ENCODE data around the gene RUFY1.

DNA sequence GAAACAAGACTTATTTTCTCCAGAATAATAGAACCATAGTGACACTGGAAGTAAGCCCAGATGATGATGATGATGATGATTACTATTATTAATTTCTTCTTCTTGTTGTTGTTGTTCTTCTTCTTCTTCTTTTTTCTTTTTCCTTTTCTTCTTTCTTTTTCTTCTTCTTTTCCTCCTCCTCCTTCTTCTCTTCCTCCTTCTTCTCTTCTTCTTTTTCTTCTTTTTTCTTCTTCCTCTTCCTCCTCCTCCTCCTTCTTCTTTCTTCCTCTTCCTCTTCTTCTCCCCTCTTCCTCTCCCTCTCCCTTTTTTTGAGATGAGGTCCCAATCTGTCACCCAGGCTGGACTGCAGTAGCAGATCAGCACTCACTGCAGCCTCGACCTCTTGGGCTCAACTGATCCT is 40.5 kb upstream of the RUFY1 start:
- TF ChIP-seq, protein P1, sequence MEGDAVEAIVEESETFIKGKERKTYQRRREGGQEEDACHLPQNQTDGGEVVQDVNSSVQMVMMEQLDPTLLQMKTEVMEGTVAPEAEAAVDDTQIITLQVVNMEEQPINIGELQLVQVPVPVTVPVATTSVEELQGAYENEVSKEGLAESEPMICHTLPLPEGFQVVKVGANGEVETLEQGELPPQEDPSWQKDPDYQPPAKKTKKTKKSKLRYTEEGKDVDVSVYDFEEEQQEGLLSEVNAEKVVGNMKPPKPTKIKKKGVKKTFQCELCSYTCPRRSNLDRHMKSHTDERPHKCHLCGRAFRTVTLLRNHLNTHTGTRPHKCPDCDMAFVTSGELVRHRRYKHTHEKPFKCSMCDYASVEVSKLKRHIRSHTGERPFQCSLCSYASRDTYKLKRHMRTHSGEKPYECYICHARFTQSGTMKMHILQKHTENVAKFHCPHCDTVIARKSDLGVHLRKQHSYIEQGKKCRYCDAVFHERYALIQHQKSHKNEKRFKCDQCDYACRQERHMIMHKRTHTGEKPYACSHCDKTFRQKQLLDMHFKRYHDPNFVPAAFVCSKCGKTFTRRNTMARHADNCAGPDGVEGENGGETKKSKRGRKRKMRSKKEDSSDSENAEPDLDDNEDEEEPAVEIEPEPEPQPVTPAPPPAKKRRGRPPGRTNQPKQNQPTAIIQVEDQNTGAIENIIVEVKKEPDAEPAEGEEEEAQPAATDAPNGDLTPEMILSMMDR (IDR thresholded peaks at IDR 0.05): no peak
- no peak for TF ChIP-seq NFYB (CRISPR knock-in tag; conservative IDR thresholded peaks at IDR 0.05; ENCODE audit: low read depth)
- TF ChIP-seq, protein P2, sequence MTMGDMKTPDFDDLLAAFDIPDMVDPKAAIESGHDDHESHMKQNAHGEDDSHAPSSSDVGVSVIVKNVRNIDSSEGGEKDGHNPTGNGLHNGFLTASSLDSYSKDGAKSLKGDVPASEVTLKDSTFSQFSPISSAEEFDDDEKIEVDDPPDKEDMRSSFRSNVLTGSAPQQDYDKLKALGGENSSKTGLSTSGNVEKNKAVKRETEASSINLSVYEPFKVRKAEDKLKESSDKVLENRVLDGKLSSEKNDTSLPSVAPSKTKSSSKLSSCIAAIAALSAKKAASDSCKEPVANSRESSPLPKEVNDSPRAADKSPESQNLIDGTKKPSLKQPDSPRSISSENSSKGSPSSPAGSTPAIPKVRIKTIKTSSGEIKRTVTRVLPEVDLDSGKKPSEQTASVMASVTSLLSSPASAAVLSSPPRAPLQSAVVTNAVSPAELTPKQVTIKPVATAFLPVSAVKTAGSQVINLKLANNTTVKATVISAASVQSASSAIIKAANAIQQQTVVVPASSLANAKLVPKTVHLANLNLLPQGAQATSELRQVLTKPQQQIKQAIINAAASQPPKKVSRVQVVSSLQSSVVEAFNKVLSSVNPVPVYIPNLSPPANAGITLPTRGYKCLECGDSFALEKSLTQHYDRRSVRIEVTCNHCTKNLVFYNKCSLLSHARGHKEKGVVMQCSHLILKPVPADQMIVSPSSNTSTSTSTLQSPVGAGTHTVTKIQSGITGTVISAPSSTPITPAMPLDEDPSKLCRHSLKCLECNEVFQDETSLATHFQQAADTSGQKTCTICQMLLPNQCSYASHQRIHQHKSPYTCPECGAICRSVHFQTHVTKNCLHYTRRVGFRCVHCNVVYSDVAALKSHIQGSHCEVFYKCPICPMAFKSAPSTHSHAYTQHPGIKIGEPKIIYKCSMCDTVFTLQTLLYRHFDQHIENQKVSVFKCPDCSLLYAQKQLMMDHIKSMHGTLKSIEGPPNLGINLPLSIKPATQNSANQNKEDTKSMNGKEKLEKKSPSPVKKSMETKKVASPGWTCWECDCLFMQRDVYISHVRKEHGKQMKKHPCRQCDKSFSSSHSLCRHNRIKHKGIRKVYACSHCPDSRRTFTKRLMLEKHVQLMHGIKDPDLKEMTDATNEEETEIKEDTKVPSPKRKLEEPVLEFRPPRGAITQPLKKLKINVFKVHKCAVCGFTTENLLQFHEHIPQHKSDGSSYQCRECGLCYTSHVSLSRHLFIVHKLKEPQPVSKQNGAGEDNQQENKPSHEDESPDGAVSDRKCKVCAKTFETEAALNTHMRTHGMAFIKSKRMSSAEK (CRISPR knock-in tag; IDR thresholded peaks at IDR 0.05; ENCODE audit: borderline replicate concordance): no peak
- TF ChIP-seq ZBTB43 (CRISPR knock-in tag; IDR thresholded peaks at IDR 0.05): no peak
- no peak for TF ChIP-seq ATF2 (CRISPR knock-in tag; IDR thresholded peaks at IDR 0.05; ENCODE audit: borderline replicate concordance, low read depth)
- no peak for TF ChIP-seq AFF4 (CRISPR knock-in tag; IDR thresholded peaks at IDR 0.05; ENCODE audit: borderline replicate concordance)
- TF ChIP-seq ATF1 (CRISPR knock-in tag; IDR thresholded peaks at IDR 0.05): no peak
- no peak for TF ChIP-seq GABPB1 (CRISPR knock-in tag; IDR thresholded peaks at IDR 0.05)
- no peak for TF ChIP-seq TEAD1 (CRISPR knock-in tag; IDR thresholded peaks at IDR 0.05)
- TF ChIP-seq, protein P3, sequence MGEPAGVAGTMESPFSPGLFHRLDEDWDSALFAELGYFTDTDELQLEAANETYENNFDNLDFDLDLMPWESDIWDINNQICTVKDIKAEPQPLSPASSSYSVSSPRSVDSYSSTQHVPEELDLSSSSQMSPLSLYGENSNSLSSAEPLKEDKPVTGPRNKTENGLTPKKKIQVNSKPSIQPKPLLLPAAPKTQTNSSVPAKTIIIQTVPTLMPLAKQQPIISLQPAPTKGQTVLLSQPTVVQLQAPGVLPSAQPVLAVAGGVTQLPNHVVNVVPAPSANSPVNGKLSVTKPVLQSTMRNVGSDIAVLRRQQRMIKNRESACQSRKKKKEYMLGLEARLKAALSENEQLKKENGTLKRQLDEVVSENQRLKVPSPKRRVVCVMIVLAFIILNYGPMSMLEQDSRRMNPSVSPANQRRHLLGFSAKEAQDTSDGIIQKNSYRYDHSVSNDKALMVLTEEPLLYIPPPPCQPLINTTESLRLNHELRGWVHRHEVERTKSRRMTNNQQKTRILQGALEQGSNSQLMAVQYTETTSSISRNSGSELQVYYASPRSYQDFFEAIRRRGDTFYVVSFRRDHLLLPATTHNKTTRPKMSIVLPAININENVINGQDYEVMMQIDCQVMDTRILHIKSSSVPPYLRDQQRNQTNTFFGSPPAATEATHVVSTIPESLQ (CRISPR knock-in tag; IDR thresholded peaks at IDR 0.05): no peak
- TF ChIP-seq IRF2 (CRISPR knock-in tag; IDR thresholded peaks at IDR 0.05; ENCODE audit: borderline replicate concordance, low read depth): no peak
- TF ChIP-seq, protein P4, sequence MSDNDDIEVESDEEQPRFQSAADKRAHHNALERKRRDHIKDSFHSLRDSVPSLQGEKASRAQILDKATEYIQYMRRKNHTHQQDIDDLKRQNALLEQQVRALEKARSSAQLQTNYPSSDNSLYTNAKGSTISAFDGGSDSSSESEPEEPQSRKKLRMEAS (CRISPR knock-in tag; IDR thresholded peaks at IDR 0.05): no peak
- no peak for TF ChIP-seq ZNF121 (CRISPR knock-in tag; IDR thresholded peaks at IDR 0.05)
- no peak for TF ChIP-seq FOXK1 (CRISPR knock-in tag; IDR thresholded peaks at IDR 0.05)
